Activated CD8-positive, alpha-beta T cell treated with anti-CD3 and anti-CD28 coated beads, Interleukin-2, amount 10 ng/mL, durations not matched to agents 7 days and 5 days (primary cell): Measurements from ENCODE around the gene ADGRF1. TPM values are rescaled to one million over a fixed set of nuclear protein-coding genes. Genes with fewer than 3 reads are reported as not detected.

Experiments used
- ATAC-seq: fragments of 150-1000 bp; cut with Tn5 transposase; one replicate; pipeline ENCODE4 v1.10.0; 2021; ENCODE audit warnings: moderate library complexity
- CTCF ChIA-PET: fragments of 350-600 bp; sonication (Branson Sonifier 250); formaldehyde crosslinking; loops from one replicate; lab custom pipeline; 2021; ENCODE audit warnings: antibody characterized with exemption; lab: Charles Lee
- POLR2A ChIA-PET: fragments of 350-600 bp; sonication (Branson Sonifier 250); formaldehyde crosslinking; loops from one replicate; lab custom pipeline; 2021; ENCODE audit warnings: antibody characterized with exemption; lab: Charles Lee
- DNase-seq: peaks from one replicate; pipeline ENCODE4 v3.0.0-alpha.2; 2020
- H3K27ac Mint-ChIP-seq: one replicate; pipeline ENCODE4 v1.8.0; 2021; ENCODE audit warnings: mild to moderate bottlenecking, mixed read lengths
- H3K27me3 Mint-ChIP-seq: one replicate; pipeline ENCODE4 v1.8.0; 2021; ENCODE audit warnings: low read depth, mixed read lengths
- H3K36me3 Mint-ChIP-seq: one replicate; pipeline ENCODE4 v1.8.0; 2021; ENCODE audit warnings: low read depth, mixed read lengths
- H3K4me1 Mint-ChIP-seq: one replicate; pipeline ENCODE4 v1.8.0; 2021; ENCODE audit warnings: low read depth, mixed read lengths
- H3K4me3 Mint-ChIP-seq: one replicate; pipeline ENCODE4 v1.8.0; 2021; ENCODE audit warnings: mild to moderate bottlenecking, mixed read lengths
- H3K9me3 Mint-ChIP-seq: one replicate; pipeline ENCODE4 v1.8.0; 2022; ENCODE audit warnings: mixed read lengths; ENCODE audit not compliant: insufficient read depth
- total RNA-seq, 2 experiments: library from RNA; stranded (reverse); gene quantifications; one replicate each; pipeline ENCODE4 v1.2.3, GENCODE V29; 2021

Gene ADGRF1
- total RNA-seq, 2 experiments from 2014 or later = not detected

DNA sequence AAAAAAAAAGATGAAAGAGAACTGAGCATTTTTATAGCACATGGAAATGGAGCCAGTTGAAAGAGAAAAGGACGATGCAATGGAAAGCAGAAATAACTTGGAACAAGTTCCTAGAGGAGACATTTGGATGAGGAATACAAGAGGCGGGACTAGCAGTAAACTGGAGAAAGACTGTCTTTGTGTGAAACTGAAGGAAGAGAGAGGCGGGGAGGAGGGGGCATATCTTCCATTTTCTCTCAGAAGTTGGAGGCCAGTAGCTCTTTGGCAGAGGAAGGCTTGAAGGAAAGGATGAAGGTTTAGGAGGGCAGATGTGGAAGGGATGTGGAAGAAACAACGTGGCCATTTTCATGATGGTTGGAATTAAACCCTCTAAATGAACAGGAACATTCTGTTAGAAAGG is 33.0 kb upstream of the ADGRF1 start:
- no peak for DNase-seq
- ChIA-PET POLR2A (no interaction called here), CTCF (no interaction called here)
- Mint-ChIP-seq H3K27ac (no peak overlapping the region), H3K36me3 (no peaks in the 10 kb centered on the region), H3K27me3 (peaks cover 13% of the 10 kb centered on the region), H3K4me1 (no peaks in the 10 kb centered on the region), H3K9me3 (no peaks in the 10 kb centered on the region), H3K4me3 (no peak overlapping the region)
- no peak for ATAC-seq

- no peaks in the 10 kb centered on the region for H3K9me3 Mint-ChIP-seq
- ChIA-PET CTCF (interaction anchor here (1.3 kb wide), 1 partner anchor 224 kb away, joined by 3 read pairs; no protein-coding TSS in a partner anchor), POLR2A (no interaction called here)
- DNase-seq = no peak
- H3K4me1 Mint-ChIP-seq = no peaks in the 10 kb centered on the region
- peaks cover 13% of the 10 kb centered on the region for H3K27me3 Mint-ChIP-seq
- ATAC-seq = no peak
- H3K36me3 Mint-ChIP-seq = no peaks in the 10 kb centered on the region
- no peak overlapping the region for H3K4me3 Mint-ChIP-seq
- no peak overlapping the region for H3K27ac Mint-ChIP-seq
These were observed 31.3 kb upstream of the ADGRF1 start for GRCh38 chr6:47073125-47074110.

DNA sequence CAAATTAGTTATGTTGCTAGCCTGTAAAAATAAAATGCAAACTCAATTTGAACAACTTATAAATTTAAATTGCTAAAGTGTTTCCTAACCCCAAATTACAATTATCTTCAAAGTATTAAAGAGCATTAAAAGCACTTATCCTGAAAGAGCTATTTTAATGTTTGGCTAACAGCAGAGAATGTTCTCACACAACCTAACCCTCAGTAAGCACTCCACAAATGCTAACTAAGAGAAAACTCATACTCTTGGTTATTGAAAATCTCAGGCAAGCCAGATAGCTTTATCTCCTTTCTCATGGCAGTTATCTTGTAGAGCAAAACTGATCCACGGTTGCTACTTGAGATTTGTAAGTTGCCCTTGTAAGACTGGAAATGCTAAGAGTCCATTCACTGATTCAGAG is 30.5 kb upstream of the ADGRF1 start:
- Mint-ChIP-seq H3K9me3 (no peaks in the 10 kb centered on the region), H3K4me1 (no peaks in the 10 kb centered on the region), H3K36me3 (no peaks in the 10 kb centered on the region), H3K4me3 (no peak overlapping the region), H3K27me3 (peaks cover 13% of the 10 kb centered on the region), H3K27ac (no peak overlapping the region)
- ChIA-PET CTCF (interaction anchor here (1.3 kb wide), 1 partner anchor 224 kb away, joined by 3 read pairs; no protein-coding TSS in a partner anchor), POLR2A (no interaction called here)
- DNase-seq (no peak), ATAC-seq (no peak)

DNA sequence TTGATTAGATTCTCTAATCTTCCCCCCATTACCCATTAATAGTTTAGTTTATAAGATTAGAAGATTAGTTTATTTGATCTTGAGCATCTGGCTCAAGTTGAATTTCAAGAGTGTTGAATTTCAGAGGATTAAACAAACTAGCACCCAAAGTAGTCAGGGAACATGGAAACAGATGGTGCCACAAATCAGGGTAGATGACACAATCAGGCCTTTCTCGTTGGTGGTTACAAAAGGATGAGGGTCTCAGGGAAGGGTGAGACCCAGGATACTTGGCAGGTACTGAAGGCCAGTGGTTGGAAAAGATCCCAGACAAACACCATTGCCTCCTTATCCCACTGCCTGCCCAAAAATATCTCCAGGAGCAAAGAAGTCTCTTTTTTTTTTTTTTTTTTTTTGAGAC is 29.5 kb upstream of the ADGRF1 start:
- Mint-ChIP-seq H3K4me1 (no peaks in the 10 kb centered on the region), H3K4me3 (no peak overlapping the region), H3K27me3 (peaks cover 8% of the 10 kb centered on the region), H3K27ac (no peak overlapping the region), H3K9me3 (no peaks in the 10 kb centered on the region), H3K36me3 (no peaks in the 10 kb centered on the region)
- no peak for ATAC-seq
- DNase-seq = no peak
- POLR2A ChIA-PET = no interaction called here
- CTCF ChIA-PET = no interaction called here

DNA sequence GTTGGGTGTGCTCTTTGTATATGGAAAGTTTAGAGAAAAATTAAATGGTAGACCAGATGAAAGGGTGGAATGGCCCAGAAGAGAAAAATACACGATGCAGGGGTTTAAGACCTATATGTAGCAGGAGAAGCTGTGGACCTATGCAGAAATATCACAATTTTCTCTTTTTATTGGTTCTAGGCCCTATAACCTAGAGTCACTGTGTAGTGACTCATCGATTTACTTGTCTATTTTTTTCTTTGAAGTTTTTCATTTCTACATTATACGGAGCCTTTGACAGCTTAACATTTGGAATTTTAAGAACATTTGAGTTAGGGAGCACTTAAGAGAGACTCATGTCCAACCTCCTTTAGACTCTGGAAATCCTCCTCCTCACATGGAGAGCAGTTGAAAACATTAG is 28.3 kb upstream of the ADGRF1 start:
- POLR2A ChIA-PET = no interaction called here
- Mint-ChIP-seq H3K27ac (no peak overlapping the region), H3K9me3 (no peaks in the 10 kb centered on the region), H3K36me3 (no peaks in the 10 kb centered on the region), H3K4me1 (no peaks in the 10 kb centered on the region), H3K27me3 (peaks cover 3% of the 10 kb centered on the region), H3K4me3 (no peak overlapping the region)
- ATAC-seq (no peak), DNase-seq (no peak)
- CTCF ChIA-PET = no interaction called here

GRCh38 chr6:47069156-47069555 is 27.0 kb upstream of the ADGRF1 start:
- H3K4me3 Mint-ChIP-seq = no peak overlapping the region
- H3K27ac Mint-ChIP-seq = no peak overlapping the region
- H3K9me3 Mint-ChIP-seq = no peaks in the 10 kb centered on the region
- DNase-seq (no peak), ATAC-seq (no peak)
- ChIA-PET POLR2A (no interaction called here), CTCF (no interaction called here)
- no peaks in the 10 kb centered on the region for H3K4me1 Mint-ChIP-seq
- H3K27me3 Mint-ChIP-seq = peaks cover 2% of the 10 kb centered on the region
- no peaks in the 10 kb centered on the region for H3K36me3 Mint-ChIP-seq

- Mint-ChIP-seq H3K27ac (no peak overlapping the region), H3K9me3 (no peaks in the 10 kb centered on the region), H3K4me1 (no peaks in the 10 kb centered on the region), H3K36me3 (no peaks in the 10 kb centered on the region), H3K27me3 (peaks cover 2% of the 10 kb centered on the region), H3K4me3 (no peak overlapping the region)
- no peak for ATAC-seq
- POLR2A ChIA-PET = no interaction called here
- DNase-seq = no peak
- CTCF ChIA-PET = no interaction called here
These were observed 24.3 kb upstream of the ADGRF1 start for GRCh38 chr6:47066418-47066817.

- POLR2A ChIA-PET = no interaction called here
These were observed 22.1 kb upstream of the ADGRF1 start for GRCh38 chr6:47064274-47064673.

DNA sequence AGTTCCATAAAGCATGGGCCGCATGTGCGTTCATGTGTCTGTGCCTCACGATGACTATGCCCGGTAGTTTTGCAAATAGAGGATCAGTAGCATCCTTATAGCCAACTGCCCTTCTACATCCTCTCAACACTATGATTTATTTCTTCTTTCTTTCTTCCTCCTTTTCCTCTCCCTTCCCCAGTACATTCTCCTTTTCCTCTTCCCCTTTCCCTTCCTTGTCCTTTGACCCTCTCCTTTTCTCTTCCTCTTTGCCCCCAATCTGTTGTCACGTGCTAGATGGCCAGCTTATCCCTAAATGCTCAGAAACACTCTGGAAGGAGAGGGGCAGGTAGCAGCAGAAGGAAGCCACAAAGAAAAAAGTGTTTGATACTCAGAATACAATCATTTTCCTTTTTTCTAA is 20.2 kb upstream of the ADGRF1 start:
- H3K36me3 Mint-ChIP-seq = no peaks in the 10 kb centered on the region
- POLR2A ChIA-PET = no interaction called here
- no peak overlapping the region for H3K4me3 Mint-ChIP-seq
- no peaks in the 10 kb centered on the region for H3K4me1 Mint-ChIP-seq
- H3K9me3 Mint-ChIP-seq = no peaks in the 10 kb centered on the region
- CTCF ChIA-PET = no interaction called here
- ATAC-seq = no peak
- no peak for DNase-seq
- no peak overlapping the region for H3K27ac Mint-ChIP-seq
- H3K27me3 Mint-ChIP-seq = peaks cover 2% of the 10 kb centered on the region

More at GRCh38 chr6:47064274-47064673, 22.1 kb upstream of the ADGRF1 start:
- ATAC-seq = no peak
- Mint-ChIP-seq H3K9me3 (no peaks in the 10 kb centered on the region), H3K27ac (no peak overlapping the region), H3K36me3 (no peaks in the 10 kb centered on the region), H3K4me3 (no peak overlapping the region), H3K4me1 (no peaks in the 10 kb centered on the region), H3K27me3 (peaks cover 2% of the 10 kb centered on the region)
- DNase-seq = no peak
- CTCF ChIA-PET = no interaction called here

DNA sequence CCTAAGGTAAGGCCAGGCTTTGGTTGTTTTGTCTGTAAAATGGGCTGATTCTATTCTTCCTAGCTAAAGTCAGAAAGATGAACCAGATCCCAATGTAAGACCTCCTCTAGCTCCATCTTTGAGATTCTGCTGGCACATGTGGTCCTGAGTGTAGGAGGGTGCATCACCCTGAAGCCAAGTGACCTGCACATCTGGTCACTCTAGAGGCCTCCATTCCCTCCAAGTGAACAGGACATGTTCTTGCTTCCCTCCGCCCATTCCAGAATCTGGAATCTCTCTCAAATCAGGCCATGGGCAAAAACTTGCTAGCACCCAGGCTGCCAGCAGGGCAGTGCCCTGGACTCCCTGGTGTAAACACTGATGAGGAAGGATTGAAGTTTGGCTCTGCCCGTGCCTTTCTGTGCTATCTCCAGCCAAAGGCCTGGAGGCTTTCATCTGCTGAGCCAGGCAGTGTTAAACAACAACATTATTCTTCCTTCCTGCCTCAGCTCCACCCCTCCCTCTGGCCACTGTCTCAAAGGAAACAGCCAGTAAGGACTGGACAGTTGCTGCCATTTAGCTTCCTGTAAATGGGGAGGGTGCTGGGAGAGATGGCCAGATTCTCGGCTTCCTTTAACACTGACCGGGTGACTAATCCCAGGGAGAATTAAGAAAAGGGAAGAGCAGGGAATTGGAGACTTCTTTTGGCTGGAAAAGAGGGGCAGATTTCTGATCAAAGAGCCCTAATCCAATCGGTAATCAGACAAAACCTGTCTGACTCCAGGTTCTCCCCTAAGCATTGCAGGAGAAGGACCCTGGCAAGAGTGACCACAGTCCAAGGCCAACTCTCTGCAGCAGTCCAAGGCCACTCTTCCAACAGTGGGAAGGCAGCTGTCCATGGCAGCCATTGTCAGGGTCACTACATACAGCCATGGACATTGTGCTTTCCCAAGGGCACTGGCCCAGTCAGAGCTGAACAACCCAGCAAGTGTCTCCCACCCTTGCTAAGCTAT is 19.5 kb upstream of the ADGRF1 start:
- ATAC-seq (no peak), DNase-seq (no peak)
- no peaks in the 10 kb centered on the region for H3K9me3 Mint-ChIP-seq
- no peak overlapping the region for H3K4me3 Mint-ChIP-seq
- CTCF ChIA-PET = no interaction called here
- POLR2A ChIA-PET = no interaction called here
- H3K27me3 Mint-ChIP-seq = peaks cover 2% of the 10 kb centered on the region
- H3K36me3 Mint-ChIP-seq = no peaks in the 10 kb centered on the region
- no peak overlapping the region for H3K27ac Mint-ChIP-seq
- H3K4me1 Mint-ChIP-seq = no peaks in the 10 kb centered on the region

DNA sequence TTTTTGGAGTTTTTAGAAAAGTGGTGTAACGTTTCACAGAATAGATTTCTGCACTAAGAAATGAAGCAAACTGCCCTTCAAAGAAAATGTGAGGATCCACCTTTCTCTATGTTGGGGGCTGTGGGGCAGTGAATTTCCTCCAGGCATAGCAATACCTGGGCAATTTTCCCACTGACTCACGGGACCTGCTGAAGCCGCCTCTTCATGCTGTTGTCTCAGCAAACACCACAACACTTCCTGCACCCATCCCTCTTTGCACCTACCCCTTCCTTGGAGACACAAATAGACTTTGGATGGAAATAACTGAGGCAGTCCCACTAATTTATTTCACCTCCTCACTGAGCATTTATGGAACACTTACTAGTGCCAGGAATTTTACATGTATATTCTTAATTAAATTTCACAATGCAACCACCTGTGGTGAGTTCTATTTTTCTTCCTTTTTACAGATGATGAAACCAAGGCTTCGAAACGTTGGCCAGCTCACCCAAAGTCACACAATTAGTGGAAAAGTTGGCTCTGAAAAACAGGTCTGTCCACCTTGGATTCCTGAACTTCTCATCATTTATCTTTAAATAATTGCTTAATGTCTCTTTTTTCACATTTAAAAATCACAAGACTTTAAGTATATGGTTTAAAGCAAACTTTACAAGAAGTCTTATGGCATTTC is 17.2 kb upstream of the ADGRF1 start:
- Mint-ChIP-seq H3K4me3 (no peak overlapping the region), H3K27ac (no peak overlapping the region), H3K9me3 (no peaks in the 10 kb centered on the region), H3K4me1 (no peaks in the 10 kb centered on the region), H3K36me3 (no peaks in the 10 kb centered on the region), H3K27me3 (no peaks in the 10 kb centered on the region)
- POLR2A ChIA-PET = interaction anchor here (0.6 kb wide), 1 partner anchor 32 kb away, joined by 3 read pairs; no protein-coding TSS in a partner anchor
- CTCF ChIA-PET = no interaction called here
- ATAC-seq (no peak), DNase-seq (no peak)
